SH-SY5Y (cell line): ENCODE measurements around the gene PPP2R3B.

ENCODE experiments used
- GATA2 ChIP-seq: IDR thresholded peaks from 2 replicates; pipeline ENCODE4 v1.6.1; 2011; ENCODE audit warnings: mild to moderate bottlenecking, low read depth, low read length
- GATA3 ChIP-seq: IDR thresholded peaks from 2 replicates; pipeline ENCODE4 v1.6.1; 2011; ENCODE audit warnings: low read depth, mild to moderate bottlenecking, low read length, moderate library complexity

- TF ChIP-seq GATA3 (no peak), GATA2 (no peak)
These were observed 79.2 kb downstream of the PPP2R3B start for GRCh38 chrX:307261-308111.
